HL-60 (cell line): ENCODE results near the gene CHRNA1.

Source experiments
- GABPA ChIP-seq: IDR thresholded peaks from 2 replicates; pipeline ENCODE4 v1.6.1; 2012; ENCODE audit warnings: low read depth
- POLR2AphosphoS5 ChIP-seq: IDR thresholded peaks from 2 replicates; pipeline ENCODE4 v1.6.1; 2012; ENCODE audit warnings: low read depth
- REST ChIP-seq: IDR thresholded peaks from 2 replicates; pipeline ENCODE4 v1.6.1; 2012; ENCODE audit warnings: low read depth; ENCODE audit not compliant: insufficient replicate concordance
- SPI1 ChIP-seq: IDR thresholded peaks from 2 replicates; pipeline ENCODE4 v1.6.1; 2012; ENCODE audit warnings: low read depth, mild to moderate bottlenecking, borderline replicate concordance
- TF ChIP-seq, protein P1 (sequence below): IDR thresholded peaks from one replicate; pipeline ENCODE4 v1.5.1; 2011; ENCODE audit warnings: low read length, control low read depth, inconsistent platforms; ENCODE audit not compliant: insufficient read depth

- TF ChIP-seq, protein P1, sequence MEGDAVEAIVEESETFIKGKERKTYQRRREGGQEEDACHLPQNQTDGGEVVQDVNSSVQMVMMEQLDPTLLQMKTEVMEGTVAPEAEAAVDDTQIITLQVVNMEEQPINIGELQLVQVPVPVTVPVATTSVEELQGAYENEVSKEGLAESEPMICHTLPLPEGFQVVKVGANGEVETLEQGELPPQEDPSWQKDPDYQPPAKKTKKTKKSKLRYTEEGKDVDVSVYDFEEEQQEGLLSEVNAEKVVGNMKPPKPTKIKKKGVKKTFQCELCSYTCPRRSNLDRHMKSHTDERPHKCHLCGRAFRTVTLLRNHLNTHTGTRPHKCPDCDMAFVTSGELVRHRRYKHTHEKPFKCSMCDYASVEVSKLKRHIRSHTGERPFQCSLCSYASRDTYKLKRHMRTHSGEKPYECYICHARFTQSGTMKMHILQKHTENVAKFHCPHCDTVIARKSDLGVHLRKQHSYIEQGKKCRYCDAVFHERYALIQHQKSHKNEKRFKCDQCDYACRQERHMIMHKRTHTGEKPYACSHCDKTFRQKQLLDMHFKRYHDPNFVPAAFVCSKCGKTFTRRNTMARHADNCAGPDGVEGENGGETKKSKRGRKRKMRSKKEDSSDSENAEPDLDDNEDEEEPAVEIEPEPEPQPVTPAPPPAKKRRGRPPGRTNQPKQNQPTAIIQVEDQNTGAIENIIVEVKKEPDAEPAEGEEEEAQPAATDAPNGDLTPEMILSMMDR, result no peak
- no peak for TF ChIP-seq REST
- TF ChIP-seq POLR2AphosphoS5, result no peak
- no peak for TF ChIP-seq GABPA
- no peak for TF ChIP-seq SPI1
Observed at GRCh38 chr2:174760845-174761473, 3.3 kb downstream of the CHRNA1 start.
